Measurements from ENCODE around the gene SIRT3. TPM values are rescaled to one million over a fixed set of nuclear protein-coding genes. Genes with fewer than 3 reads are reported as not detected.

The SIRT3 gene
- 10 to 100 TPM; 18.6 to 20.5 TPM for total RNA-seq

- no peaks in the 10 kb centered on the region for H3K9me3 Mint-ChIP-seq
- H3K27ac Mint-ChIP-seq, result peak within 1 kb of the TSS; percentile 99
- DNase-seq, result peak; percentile 80
- H3K27me3 Mint-ChIP-seq, result no peaks in the 10 kb centered on the region
- peak within 1 kb of the TSS; percentile 95 for H3K4me3 Mint-ChIP-seq
- peaks cover 39% of the 10 kb centered on the region for H3K4me1 Mint-ChIP-seq
- peaks cover 21% of the 10 kb centered on the region for H3K36me3 Mint-ChIP-seq
Measured at GRCh38 chr11:235997-236773, at the start of gene SIRT3. TSS of gene SIRT3 (minus strand) at chr11:236342. CDS start at chr11:236328, 14 bp downstream.

GRCh38 chr11:285894-286220 lies 49.7 kb upstream of the SIRT3 start:
- H3K27ac Mint-ChIP-seq, result peak overlapping the region; percentile 98
- peaks cover 27% of the 10 kb centered on the region for H3K27me3 Mint-ChIP-seq
- no peaks in the 10 kb centered on the region for H3K9me3 Mint-ChIP-seq
- H3K4me1 Mint-ChIP-seq, result peaks cover 58% of the 10 kb centered on the region
- H3K36me3 Mint-ChIP-seq, result peaks cover 34% of the 10 kb centered on the region
- no peak overlapping the region for H3K4me3 Mint-ChIP-seq
- no peak for DNase-seq

DNA sequence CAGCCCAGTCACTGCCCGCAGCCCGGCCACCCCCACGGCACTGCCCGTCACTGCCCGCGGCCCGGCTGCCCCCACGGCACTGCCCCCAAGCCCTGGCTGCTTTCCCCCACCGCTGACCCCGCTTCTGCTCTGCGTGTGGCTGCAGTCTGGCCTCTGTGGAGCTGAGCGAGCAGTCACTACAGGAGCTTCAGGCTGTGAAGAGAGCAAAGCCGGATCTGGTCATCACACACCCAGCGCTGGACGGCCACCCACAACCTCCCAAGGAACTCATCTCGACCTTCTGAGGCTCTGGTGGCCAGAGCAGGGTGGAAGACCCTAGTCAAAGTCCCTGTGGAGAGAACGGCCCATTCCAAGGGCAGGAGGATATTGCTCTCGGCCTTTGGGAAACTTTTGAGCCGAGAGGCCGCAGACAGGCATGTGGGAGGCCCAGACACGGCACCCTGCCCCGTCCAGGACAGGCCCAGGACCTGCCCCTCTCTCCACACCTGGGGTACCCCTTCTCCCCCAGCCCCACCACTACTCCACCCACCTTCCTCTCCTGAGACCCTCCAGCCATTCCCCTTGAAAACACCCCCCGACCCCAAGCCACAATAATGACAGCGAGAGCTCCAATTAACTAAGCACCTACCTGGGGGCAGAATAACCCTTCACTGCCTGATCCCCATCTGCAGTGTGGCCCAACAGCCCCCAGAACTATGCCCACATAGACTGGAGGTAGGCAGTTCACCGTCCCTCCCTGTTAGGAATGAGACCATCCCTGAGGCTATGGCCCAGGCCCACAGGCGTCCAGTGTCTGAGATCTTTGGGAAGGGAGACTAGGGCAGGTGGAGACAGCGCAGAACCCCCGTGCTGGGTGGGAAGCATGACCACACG lies 49.1 kb upstream of the SIRT3 start:
- Mint-ChIP-seq H3K4me1 (peaks cover 59% of the 10 kb centered on the region), H3K9me3 (no peaks in the 10 kb centered on the region), H3K4me3 (peak overlapping the region; percentile 4)

GRCh38 chr11:284105-285020 lies 48.2 kb upstream of the SIRT3 start:
- H3K4me3 Mint-ChIP-seq, result peak overlapping the region; percentile 74

More for the DNA sequence above, 49.1 kb upstream of the SIRT3 start:
- no peak for DNase-seq
- Mint-ChIP-seq H3K27me3 (peaks cover 30% of the 10 kb centered on the region), H3K36me3 (peaks cover 30% of the 10 kb centered on the region), H3K27ac (peak overlapping the region; percentile 98)

GRCh38 chr11:283405-284104 lies 47.4 kb upstream of the SIRT3 start:
- peak; percentile 20 for DNase-seq
- peak overlapping the region; percentile 91 for H3K27ac Mint-ChIP-seq
- no peaks in the 10 kb centered on the region for H3K9me3 Mint-ChIP-seq
- H3K4me1 Mint-ChIP-seq, result peaks cover 59% of the 10 kb centered on the region
- peaks cover 32% of the 10 kb centered on the region for H3K27me3 Mint-ChIP-seq
- H3K4me3 Mint-ChIP-seq, result peak overlapping the region; percentile 74
- peaks cover 23% of the 10 kb centered on the region for H3K36me3 Mint-ChIP-seq

More at GRCh38 chr11:284105-285020, 48.2 kb upstream of the SIRT3 start:
- Mint-ChIP-seq H3K9me3 (no peaks in the 10 kb centered on the region), H3K27me3 (peaks cover 30% of the 10 kb centered on the region), H3K4me1 (peaks cover 56% of the 10 kb centered on the region), H3K36me3 (peaks cover 21% of the 10 kb centered on the region), H3K27ac (peak overlapping the region; percentile 91)
- DNase-seq, result peak; percentile 25

- Mint-ChIP-seq H3K4me1 (peaks cover 60% of the 10 kb centered on the region), H3K27ac (peak overlapping the region; percentile 91), H3K9me3 (peaks cover 3% of the 10 kb centered on the region), H3K27me3 (peaks cover 28% of the 10 kb centered on the region), H3K4me3 (peak overlapping the region; percentile 74), H3K36me3 (peaks cover 22% of the 10 kb centered on the region)
- DNase-seq, result no peak
Measured at GRCh38 chr11:282630-283360, 46.7 kb upstream of the SIRT3 start.

DNA sequence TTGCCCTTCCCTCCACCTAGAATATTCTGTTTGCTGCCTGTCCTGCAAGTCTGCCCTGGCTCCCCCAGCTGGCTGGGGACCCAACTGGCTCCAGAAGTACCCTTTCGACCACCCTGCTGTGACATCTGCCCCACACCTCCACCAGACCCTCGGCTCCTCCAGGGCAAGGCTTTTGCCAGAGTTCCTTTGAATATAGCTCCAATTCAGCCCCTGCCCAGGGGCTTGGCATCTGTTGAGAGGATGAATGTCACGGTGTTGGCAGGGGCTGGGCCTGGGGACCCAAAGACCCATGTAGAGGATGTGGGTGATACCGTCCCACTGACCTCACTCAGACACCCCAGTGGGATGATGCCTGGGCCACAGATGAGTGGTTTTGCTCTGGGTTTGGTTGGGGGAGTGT lies 46.0 kb upstream of the SIRT3 start:
- Mint-ChIP-seq H3K36me3 (peaks cover 25% of the 10 kb centered on the region), H3K27me3 (peaks cover 23% of the 10 kb centered on the region), H3K4me3 (peak overlapping the region; percentile 74), H3K9me3 (peaks cover 6% of the 10 kb centered on the region), H3K27ac (peak overlapping the region; percentile 91), H3K4me1 (peaks cover 58% of the 10 kb centered on the region)
- no peak for DNase-seq

DNA sequence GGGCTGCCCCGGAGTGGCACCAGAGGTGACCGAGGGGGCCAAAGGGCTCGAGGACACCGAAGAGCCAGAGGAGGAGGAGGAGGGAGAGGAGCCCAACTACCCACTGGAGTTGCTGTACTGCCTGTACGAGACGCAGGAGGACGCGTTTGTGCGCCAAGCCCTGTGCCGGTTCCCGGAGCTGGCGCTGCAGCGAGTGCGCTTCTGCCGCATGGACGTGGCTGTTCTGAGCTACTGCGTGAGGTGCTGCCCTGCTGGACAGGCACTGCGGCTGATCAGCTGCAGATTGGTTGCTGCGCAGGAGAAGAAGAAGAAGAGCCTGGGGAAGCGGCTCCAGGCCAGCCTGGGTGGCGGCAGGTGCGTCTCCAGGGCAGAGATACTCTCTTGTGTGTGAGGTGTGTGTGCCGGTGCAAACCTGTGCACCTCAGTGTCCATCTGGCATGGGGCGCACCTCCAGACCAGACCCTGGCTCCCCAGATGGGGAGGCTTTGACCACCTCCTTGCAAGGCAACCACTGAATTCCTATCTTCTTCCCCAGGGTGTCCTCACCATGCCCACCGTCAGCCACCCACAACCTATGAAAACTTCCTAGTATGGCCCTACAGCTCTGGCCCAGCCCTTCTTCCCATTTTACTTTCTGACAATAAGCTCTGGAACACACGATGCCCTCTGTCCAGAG lies 45.5 kb upstream of the SIRT3 start:
- DNase-seq, result peak; percentile 49
- peaks cover 53% of the 10 kb centered on the region for H3K4me1 Mint-ChIP-seq
- H3K27ac Mint-ChIP-seq, result peak overlapping the region; percentile 91
- H3K4me3 Mint-ChIP-seq, result peak overlapping the region; percentile 74
- peaks cover 21% of the 10 kb centered on the region for H3K27me3 Mint-ChIP-seq
- H3K9me3 Mint-ChIP-seq, result peaks cover 9% of the 10 kb centered on the region
- H3K36me3 Mint-ChIP-seq, result peaks cover 30% of the 10 kb centered on the region

DNA sequence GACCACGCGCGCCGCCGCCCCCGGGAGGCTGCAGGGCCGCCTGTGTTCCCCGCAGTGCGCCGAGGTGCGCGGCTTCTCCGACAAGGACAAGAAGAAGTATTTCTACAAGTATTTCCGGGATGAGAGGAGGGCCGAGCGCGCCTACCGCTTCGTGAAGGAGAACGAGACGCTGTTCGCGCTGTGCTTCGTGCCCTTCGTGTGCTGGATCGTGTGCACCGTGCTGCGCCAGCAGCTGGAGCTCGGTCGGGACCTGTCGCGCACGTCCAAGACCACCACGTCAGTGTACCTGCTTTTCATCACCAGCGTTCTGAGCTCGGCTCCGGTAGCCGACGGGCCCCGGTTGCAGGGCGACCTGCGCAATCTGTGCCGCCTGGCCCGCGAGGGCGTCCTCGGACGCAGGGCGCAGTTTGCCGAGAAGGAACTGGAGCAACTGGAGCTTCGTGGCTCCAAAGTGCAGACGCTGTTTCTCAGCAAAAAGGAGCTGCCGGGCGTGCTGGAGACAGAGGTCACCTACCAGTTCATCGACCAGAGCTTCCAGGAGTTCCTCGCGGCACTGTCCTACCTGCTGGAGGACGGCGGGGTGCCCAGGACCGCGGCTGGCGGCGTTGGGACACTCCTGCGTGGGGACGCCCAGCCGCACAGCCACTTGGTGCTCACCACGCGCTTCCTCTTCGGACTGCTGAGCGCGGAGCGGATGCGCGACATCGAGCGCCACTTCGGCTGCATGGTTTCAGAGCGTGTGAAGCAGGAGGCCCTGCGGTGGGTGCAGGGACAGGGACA lies 44.8 kb upstream of the SIRT3 start:
- H3K27me3 Mint-ChIP-seq, result peaks cover 21% of the 10 kb centered on the region
- H3K27ac Mint-ChIP-seq, result peak overlapping the region; percentile 91
- H3K4me3 Mint-ChIP-seq, result peak overlapping the region; percentile 74
- peak; percentile 56 for DNase-seq
- H3K9me3 Mint-ChIP-seq, result peaks cover 16% of the 10 kb centered on the region
- peaks cover 36% of the 10 kb centered on the region for H3K36me3 Mint-ChIP-seq
- H3K4me1 Mint-ChIP-seq, result peaks cover 46% of the 10 kb centered on the region

- Mint-ChIP-seq H3K4me1 (peaks cover 42% of the 10 kb centered on the region), H3K27ac (peak overlapping the region; percentile 72), H3K9me3 (peaks cover 16% of the 10 kb centered on the region), H3K4me3 (peak overlapping the region; percentile 80), H3K27me3 (peaks cover 21% of the 10 kb centered on the region), H3K36me3 (peaks cover 36% of the 10 kb centered on the region)
- peak; percentile 64 for DNase-seq
Measured at GRCh38 chr11:279966-280705, 44.0 kb upstream of the SIRT3 start.

DNA sequence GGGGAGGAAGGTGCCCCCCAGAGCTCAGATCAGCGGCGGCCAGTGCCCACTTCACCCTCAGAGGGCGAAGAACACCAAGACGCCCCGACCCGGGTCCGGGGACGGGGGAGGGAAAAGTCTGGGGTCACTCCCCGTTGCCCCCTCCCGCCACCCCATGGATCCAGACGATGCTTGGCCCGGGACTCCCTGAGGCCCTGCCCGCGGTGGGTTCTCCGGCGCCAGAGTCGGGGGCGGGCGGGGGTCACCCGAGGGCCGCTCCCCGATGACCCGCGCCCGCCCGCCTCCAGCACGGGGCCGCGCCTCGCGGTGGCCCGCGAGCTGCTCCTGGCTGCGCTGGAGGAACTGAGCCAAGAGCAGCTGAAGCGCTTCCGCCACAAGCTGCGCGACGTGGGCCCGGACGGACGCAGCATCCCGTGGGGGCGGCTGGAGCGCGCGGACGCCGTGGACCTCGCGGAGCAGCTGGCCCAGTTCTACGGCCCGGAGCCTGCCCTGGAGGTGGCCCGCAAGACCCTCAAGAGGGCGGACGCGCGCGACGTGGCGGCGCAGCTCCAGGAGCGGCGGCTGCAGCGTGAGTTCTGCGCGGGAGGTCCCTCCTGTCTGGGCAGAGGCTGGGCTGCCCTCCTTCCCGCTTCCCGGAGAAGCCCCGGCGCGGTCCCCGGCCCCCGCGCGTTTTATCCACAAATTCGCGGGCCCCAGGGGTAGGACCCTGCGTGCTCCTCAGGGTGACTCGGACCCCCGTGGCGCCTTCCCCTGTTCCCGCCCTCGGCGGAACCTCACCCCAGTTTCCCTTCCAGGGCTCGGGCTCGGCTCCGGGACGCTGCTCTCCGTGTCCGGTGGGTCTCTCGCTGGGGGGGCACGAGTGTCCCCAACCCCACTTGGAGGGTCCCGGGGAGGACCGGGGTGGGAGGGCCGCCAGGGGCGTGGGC lies 43.2 kb upstream of the SIRT3 start:
- peaks cover 39% of the 10 kb centered on the region for H3K4me1 Mint-ChIP-seq
- H3K9me3 Mint-ChIP-seq, result peaks cover 16% of the 10 kb centered on the region
- H3K27me3 Mint-ChIP-seq, result peaks cover 21% of the 10 kb centered on the region
- DNase-seq, result no peak
- peak overlapping the region; percentile 89 for H3K4me3 Mint-ChIP-seq
- peak overlapping the region; percentile 90 for H3K27ac Mint-ChIP-seq
- H3K36me3 Mint-ChIP-seq, result peaks cover 36% of the 10 kb centered on the region

Measured in activated naive CD8-positive, alpha-beta T cell treated with anti-CD3 and anti-CD28 coated beads for 36 hours (primary cell).